HT-29 (cell line): Measurements from ENCODE around the gene ZNF850. TPM values are rescaled to one million over a fixed set of nuclear protein-coding genes. Genes with fewer than 3 reads are reported as not detected.
"Not testable (repeated sequence)": the region's sequence is repeated elsewhere in the genome, so short reads cannot be mapped to it uniquely, and the experiment has no call there.

Source experiments
- DNase-seq: peaks from one replicate; pipeline ENCODE4 v3.0.0-alpha.2; 2015; ENCODE audit warnings: low spot score
- total RNA-seq: library from RNA; depleted of rRNA; stranded (reverse); fragments of >200 nt; shearing (Covaris generic); gene quantifications from 2 replicates; pipeline ENCODE4 v1.2.3, GENCODE V29; 2014; rRNA removed

The ZNF850 gene
- 0.34 and 0.69 TPM in 2 replicates for total RNA-seq

- peak; percentile 44 for DNase-seq
Observed at GRCh38 chr19:36772311-36773222, at the start of gene ZNF850. ZNF850 (minus strand) TSS chr19:36772807; CDS start chr19:36762606, 10,201 bp downstream.

GRCh38 chr19:36821758-36822157, 49.2 kb upstream of the ZNF850 start:
- no peak for DNase-seq

DNA sequence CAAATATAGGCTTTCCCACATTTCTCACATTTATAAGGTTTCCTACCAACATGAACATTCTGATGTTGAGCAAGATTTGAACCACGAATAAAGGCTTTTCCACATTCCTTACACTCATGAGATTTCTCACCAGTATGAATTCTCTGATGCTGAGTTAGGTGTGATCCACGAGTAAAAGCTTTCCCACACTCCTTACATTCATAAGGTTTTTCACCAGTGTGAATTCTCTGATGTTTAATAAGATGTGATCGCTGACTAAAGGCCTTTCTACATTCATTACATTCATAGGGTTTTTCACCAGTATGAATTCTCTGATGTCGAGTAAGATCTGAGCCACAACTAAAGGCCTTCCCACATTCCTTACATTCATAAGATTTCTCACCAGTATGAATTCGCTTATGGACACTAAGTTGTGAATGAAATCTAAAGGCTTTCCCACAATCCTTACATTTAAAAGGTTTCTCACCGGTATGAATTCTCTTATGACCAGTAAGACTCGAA, 46.6 kb upstream of the ZNF850 start:
- DNase-seq: no peak

GRCh38 chr19:36807029-36807428, 34.4 kb upstream of the ZNF850 start:
- no peak for DNase-seq

- DNase-seq: no peak
Observed at GRCh38 chr19:36805364-36805763, 32.8 kb upstream of the ZNF850 start.

DNA sequence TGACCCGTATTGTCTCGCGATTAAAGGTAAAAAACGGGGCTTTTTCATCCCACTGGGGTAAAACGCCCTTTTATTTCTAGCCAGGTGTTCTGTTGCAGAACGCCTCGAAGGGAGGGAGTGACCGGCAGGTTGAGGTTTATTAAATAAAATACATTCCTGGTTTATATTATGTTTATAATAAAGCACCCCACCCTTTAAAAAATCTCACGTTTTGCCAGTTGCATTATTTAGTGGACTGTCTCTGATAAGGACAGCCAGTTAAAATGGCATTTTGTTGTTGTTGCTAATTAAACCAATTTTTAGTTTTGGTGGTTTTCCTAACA, 25.1 kb upstream of the ZNF850 start:
- no peak for DNase-seq

DNA sequence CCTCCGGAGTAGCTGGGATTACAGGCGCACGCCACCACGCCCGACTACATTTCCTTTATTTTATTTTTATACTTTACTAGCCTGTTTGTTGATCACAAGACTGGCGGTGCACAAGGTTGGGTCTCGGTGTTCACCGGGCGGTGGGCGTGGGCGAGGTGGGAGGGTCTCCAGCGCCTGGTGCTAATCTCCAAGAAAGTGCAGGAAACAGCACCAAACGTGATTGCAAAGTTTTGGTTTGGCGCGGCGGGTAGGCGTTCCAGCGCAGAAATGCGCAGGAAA, 24.0 kb upstream of the ZNF850 start:
- DNase-seq: no peak

- DNase-seq: not testable (repeated sequence)
Observed at GRCh38 chr19:36791420-36792141, 19.0 kb upstream of the ZNF850 start.

GRCh38 chr19:36775768-36776167, 3.2 kb upstream of the ZNF850 start:
- DNase-seq: no peak

DNA sequence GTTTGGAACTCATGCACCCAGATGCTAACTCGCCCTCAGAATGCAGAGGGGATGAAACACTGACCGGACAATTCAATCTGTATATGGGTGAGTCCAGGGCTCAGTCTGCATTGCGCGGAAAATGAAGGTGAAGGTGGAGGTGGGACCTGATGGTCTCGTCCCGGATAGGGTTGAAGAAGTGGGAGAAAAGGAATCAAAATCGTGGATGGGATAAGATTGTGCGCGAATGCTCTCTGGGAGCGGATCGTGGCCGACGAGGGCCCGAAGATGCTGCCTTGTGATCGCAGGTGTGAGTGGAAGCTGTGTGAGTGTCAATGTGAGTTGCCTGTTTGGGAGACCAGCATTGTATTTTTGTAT, 594 bp upstream of the ZNF850 start:
- no peak for DNase-seq

DNA sequence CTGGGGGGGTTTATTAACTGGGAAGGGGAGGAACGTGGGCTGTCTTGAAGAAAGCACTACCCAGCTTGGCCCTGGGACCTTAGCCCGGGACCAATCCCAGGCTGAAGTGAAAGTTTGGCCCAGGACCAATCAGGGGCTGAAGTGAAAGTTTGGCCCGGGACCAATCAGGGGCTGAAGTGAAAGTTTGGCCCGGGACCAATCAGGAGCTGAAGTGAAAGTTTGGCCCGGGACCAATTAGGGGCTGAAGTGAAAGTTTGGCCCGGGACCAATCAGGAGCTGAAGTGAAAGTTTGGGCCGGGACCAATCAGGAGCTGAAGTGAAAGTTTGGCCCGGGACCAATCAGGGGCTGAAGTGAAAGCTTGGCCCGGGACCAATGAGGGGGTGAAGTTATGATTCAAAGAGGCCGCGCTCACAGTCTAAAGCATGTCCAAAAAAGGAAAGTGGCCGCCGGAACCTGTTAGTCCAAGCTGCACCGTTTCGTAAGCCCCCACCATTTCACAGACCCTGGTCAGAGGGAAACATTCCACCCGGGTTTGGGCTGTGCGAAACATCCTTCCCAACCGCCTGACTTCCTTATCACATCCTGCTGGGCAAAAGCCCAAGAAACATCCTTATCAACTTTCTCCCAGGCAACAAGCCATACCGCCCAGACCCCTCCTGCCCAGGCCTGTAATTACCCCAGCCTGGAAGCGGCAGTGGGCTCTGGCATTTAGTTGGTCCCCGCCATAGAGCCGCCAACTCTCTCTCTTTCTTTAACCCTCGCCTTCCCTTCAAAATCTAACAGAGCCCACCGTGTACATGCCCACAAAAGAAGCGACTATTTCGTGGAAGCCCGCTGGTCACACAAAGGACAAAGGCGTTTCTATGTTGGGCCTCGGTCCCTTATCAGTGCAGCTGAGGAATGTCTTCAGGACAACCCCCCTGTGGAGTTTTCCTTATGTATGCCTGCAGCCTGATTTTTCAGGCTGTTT, 1.1 kb downstream of the ZNF850 start:
- DNase-seq: no peak

- DNase-seq: no peak
Observed at GRCh38 chr19:36750066-36750691, 22.4 kb downstream of the ZNF850 start.

- not testable (repeated sequence) for DNase-seq
Observed at GRCh38 chr19:36749613-36750012, 23.0 kb downstream of the ZNF850 start.

DNA sequence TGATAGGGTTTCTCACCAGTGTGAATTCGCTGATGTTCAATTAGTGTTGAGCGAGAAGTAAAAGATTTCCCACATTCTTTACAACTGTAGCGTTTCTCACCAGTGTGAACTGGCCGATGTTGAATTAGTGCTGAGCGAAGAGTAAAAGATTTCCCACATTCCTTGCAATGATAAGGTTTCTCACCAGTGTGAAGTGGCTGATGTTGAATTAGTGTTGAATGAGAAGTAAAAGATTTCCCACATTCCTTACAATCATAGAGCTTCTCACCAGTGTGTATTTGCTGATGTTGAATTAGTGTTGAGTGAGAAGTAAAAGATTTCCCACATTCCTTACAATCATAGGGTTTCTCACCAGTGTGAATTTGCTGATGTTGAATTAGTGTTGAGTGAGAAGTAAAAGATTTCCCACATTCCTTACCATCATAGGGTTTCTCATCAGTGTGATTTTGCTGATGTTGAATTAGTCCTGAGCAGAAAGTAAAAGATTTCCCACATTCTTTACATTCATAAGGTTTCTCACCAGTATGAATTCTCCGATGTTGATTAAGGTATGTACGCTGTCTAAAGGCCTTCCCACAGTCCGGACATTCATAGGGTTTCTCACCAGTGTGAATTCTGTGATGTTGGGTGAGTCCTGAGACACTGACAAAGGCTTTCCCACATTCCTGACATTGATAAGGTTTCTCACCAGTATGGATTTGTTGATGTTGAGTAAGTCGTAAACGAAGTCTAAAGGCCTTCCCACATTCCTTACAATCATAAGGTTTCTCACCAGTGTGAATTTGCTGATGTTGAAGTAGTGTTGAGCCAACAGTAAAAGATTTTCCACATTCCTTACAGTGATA, 24.0 kb downstream of the ZNF850 start:
- DNase-seq: no peak

DNA sequence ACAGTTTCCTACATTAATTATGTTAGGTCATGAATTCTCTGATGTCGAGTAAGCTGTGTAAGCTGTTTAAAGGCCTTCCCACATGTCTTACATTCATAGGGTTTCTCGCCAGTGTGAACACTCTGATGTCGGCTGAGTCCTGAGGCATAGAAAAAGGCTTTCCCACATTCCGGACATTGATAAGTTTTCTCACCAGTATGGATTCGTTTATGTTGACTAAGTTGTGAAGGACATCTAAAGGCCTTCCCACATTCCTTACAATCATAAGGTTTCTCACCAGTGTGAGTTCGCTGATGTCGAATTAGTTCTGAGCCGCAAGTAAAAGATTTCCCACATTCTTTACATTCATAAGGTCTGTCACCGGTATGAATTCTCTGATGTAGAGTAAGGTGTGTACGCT, 24.9 kb downstream of the ZNF850 start:
- no peak for DNase-seq

- DNase-seq: no peak
Observed at GRCh38 chr19:36745870-36746269, 26.7 kb downstream of the ZNF850 start.

DNA sequence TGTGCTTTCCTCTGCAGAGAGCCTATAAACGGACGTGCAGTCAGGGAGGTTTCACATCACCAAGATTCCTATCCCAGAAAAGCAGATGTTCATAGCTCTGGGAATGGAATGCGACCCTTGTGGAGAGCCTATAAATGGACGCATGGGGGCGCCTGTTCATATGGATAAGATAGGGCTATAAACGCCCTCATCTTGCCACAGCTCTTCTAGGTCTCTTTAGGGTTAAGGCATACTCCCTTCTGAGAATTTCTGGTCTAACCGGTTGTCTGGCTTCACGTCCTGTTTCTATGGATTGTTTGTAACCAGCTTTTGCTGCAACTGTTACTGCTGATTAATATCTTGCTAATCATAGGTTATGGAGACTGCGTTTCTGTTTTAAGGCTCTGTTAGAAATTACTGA, 36.4 kb downstream of the ZNF850 start:
- not testable (repeated sequence) for DNase-seq

- no peak for DNase-seq
Observed at GRCh38 chr19:36719687-36720556, 52.7 kb downstream of the ZNF850 start.

GRCh38 chr19:36709423-36709822, 63.2 kb downstream of the ZNF850 start:
- DNase-seq: no peak
